ENCODE measurements around the gene MKX. TPM values are rescaled to one million over a fixed set of nuclear protein-coding genes. Genes with fewer than 3 reads are reported as not detected.

The MKX gene
- total RNA-seq, 2 donors from 2014 or later = 0.10 to 2.3 TPM

- TF ChIP-seq CTCF (IDR thresholded peaks at IDR 0.05) = no peak
- Histone ChIP-seq H3K27me3 (no peaks in the 10 kb centered on the region), H3K4me1 (no peaks in the 10 kb centered on the region), H3K4me3 (no peak overlapping the region), H3K9me3 (no peaks in the 10 kb centered on the region), H3K27ac (no peak overlapping the region), H3K36me3 (no peaks in the 10 kb centered on the region), H3K9ac (ENCODE audit: low read depth in 2 of 2, low read length in 2 of 2) (no peak overlapping the region)
- intact Hi-C loops (cut with DNase I) = no loop called here
- DNase-seq = no peak
Observed at GRCh38 chr10:27715505-27715904, 30.1 kb downstream of the MKX start.

GRCh38 chr10:27714349-27714748, 31.3 kb downstream of the MKX start:
- Histone ChIP-seq H3K4me1 (no peaks in the 10 kb centered on the region), H3K9ac (ENCODE audit: low read depth in 2 of 2, low read length in 2 of 2) (no peak overlapping the region), H3K9me3 (no peaks in the 10 kb centered on the region), H3K4me3 (no peak overlapping the region), H3K36me3 (no peaks in the 10 kb centered on the region), H3K27me3 (no peaks in the 10 kb centered on the region), H3K27ac (no peak overlapping the region)
- DNase-seq = no peak
- intact Hi-C loops (cut with DNase I) = no loop called here
- TF ChIP-seq CTCF (IDR thresholded peaks at IDR 0.05) = no peak

GRCh38 chr10:27713941-27714340, 31.7 kb downstream of the MKX start:
- no peak overlapping the region for H3K4me3 ChIP-seq
- no peak for TF ChIP-seq CTCF (IDR thresholded peaks at IDR 0.05)
- H3K9me3 ChIP-seq = no peaks in the 10 kb centered on the region

GRCh38 chr10:27710014-27710413, 35.6 kb downstream of the MKX start:
- intact Hi-C loops (cut with DNase I) = no loop called here
- Histone ChIP-seq H3K4me1 (no peaks in the 10 kb centered on the region), H3K36me3 (no peaks in the 10 kb centered on the region), H3K4me3 (no peak overlapping the region), H3K9ac (ENCODE audit: low read depth in 2 of 2, low read length in 2 of 2) (no peak overlapping the region), H3K27ac (no peak overlapping the region), H3K27me3 (no peaks in the 10 kb centered on the region), H3K9me3 (no peaks in the 10 kb centered on the region)
- no peak for TF ChIP-seq CTCF (IDR thresholded peaks at IDR 0.05)
- DNase-seq = no peak

More at GRCh38 chr10:27713941-27714340, 31.7 kb downstream of the MKX start:
- Histone ChIP-seq H3K36me3 (no peaks in the 10 kb centered on the region), H3K9ac (ENCODE audit: low read depth in 2 of 2, low read length in 2 of 2) (no peak overlapping the region), H3K27ac (no peak overlapping the region), H3K4me1 (no peaks in the 10 kb centered on the region), H3K27me3 (no peaks in the 10 kb centered on the region)
- intact Hi-C loops (cut with DNase I) = no loop called here
- no peak for DNase-seq

- Histone ChIP-seq H3K27ac (no peak overlapping the region), H3K4me1 (no peaks in the 10 kb centered on the region), H3K9me3 (no peaks in the 10 kb centered on the region), H3K27me3 (no peaks in the 10 kb centered on the region), H3K9ac (ENCODE audit: low read depth in 2 of 2, low read length in 2 of 2) (no peak overlapping the region), H3K36me3 (no peaks in the 10 kb centered on the region), H3K4me3 (no peak overlapping the region)
- no peak for DNase-seq
- TF ChIP-seq CTCF (IDR thresholded peaks at IDR 0.05) = no peak
- intact Hi-C loops (cut with DNase I) = no loop called here
Observed at GRCh38 chr10:27709304-27709703, 36.3 kb downstream of the MKX start.
